HCT116 (cell line): ENCODE measurements around the gene FKBP5. TPM values are rescaled to one million over a fixed set of nuclear protein-coding genes. Genes with fewer than 3 reads are reported as not detected.

ENCODE experiments used
- ATAC-seq: fragments of 200-7000 bp; cut with Tn5 transposase; 2 replicates; pipeline ENCODE4 v1.9.1; 2020; ENCODE audit warnings: mild to moderate bottlenecking, moderate library complexity
- BruUV-seq: library from RNA; stranded (reverse); fragments of 400-500 nt; replicated peaks from 2 replicates; lab custom pipeline; 2021; lab: Mats Ljungman, UMichigan
- CTCF ChIA-PET: fragments of 300-600 bp; sonication (Branson Sonifier 250); formaldehyde crosslinking; loops from one replicate; lab custom pipeline; 2021; ENCODE audit warnings: antibody characterized with exemption; lab: Charles Lee
- POLR2A ChIA-PET: fragments of 300-600, 350-600 bp; sonication (Branson Sonifier 250); formaldehyde crosslinking; loops from one replicate; lab custom pipeline; 2021; ENCODE audit warnings: antibody characterized with exemption; lab: Charles Lee
- RAD21 ChIA-PET, 2 experiments: fragments of 300-600 bp; sonication (Branson Sonifier 250); formaldehyde crosslinking; loops; one replicate each; lab custom pipeline; 2023; ENCODE audit warnings: low total read pairs in 2 of 2; ENCODE audit not compliant: uncharacterized antibody in 2 of 2, unreplicated experiment in 2 of 2, low non-redundant PET in 1 of 2; lab: Charles Lee
- DNase-seq: peaks from one replicate; pipeline ENCODE4 v3.0.0-alpha.2; 2010; ENCODE audit warnings: low read depth, low spot score
- H2AFZ ChIP-seq: fragments of 200-600 bp; shearing (Covaris generic), sonication (generic); 2 replicates; pipeline ENCODE4 v1.6.1; 2017; ENCODE audit warnings: low read depth, mixed run types, mixed read lengths, antibody characterized with exemption, low read length; ENCODE audit not compliant: poor library complexity, severe bottlenecking
- H3K27ac ChIP-seq: 2 replicates; pipeline ENCODE4 v1.5.1; 2012; ENCODE audit warnings: low read depth, low read length
- H3K27me3 ChIP-seq: fragments of 200-600 bp; sonication (generic); 2 replicates; pipeline ENCODE4 v1.6.1; 2016; ENCODE audit warnings: mixed run types, low read length, mixed read lengths; ENCODE audit not compliant: insufficient read depth
- H3K36me3 ChIP-seq, 2 experiments: fragments of 200-500 bp in 1 of 2; fragments of 200-600 bp in 1 of 2; sonication (Bioruptor generic) in 1 of 2; sonication (generic) in 1 of 2; 2 replicates each; pipeline versions ENCODE4 v1.5.1 to v1.6.1; 2014 to 2016; ENCODE audit warnings: low read length in 2 of 2, inconsistent platforms in 1 of 2, mixed read lengths in 1 of 2, mixed run types in 1 of 2; ENCODE audit not compliant: insufficient read depth in 2 of 2, control insufficient read depth in 1 of 2
- H3K4me1 ChIP-seq, 2 experiments: fragments of 200-600 bp in 1 of 2; sonication (generic) in 1 of 2; 2 replicates each; pipeline versions ENCODE4 v1.5.1 to v1.6.1; 2012 to 2017; ENCODE audit warnings: low read length in 2 of 2, inconsistent platforms in 1 of 2, mild to moderate bottlenecking in 1 of 2, mixed read lengths in 1 of 2, mixed run types in 1 of 2, moderate library complexity in 1 of 2; ENCODE audit not compliant: insufficient read depth in 2 of 2, control insufficient read depth in 1 of 2
- H3K4me2 ChIP-seq: fragments of 200-600 bp; sonication (generic); 2 replicates; pipeline ENCODE4 v1.6.1; 2017; ENCODE audit warnings: mixed run types, low read length, mixed read lengths
- H3K4me3 ChIP-seq, 2 experiments: fragments of 200-600 bp in 1 of 2; sonication (generic) in 1 of 2; replicated peaks in 1 of 2; 2 replicates each; pipeline ENCODE4 v1.5.1; 2011 to 2016; ENCODE audit warnings: low read length in 2 of 2, control low read depth in 1 of 2, low read depth in 1 of 2, mild to moderate bottlenecking in 1 of 2, mixed read lengths in 1 of 2, mixed run types in 1 of 2
- H3K79me2 ChIP-seq: fragments of 200-600 bp; sonication (generic); 2 replicates; pipeline ENCODE4 v1.6.1; 2017; ENCODE audit warnings: mild to moderate bottlenecking, mixed run types, low read length, moderate library complexity, mixed read lengths; ENCODE audit not compliant: insufficient read depth
- H3K9ac ChIP-seq: fragments of 200-600 bp; sonication (generic); 2 replicates; pipeline ENCODE4 v1.6.1; 2016; ENCODE audit warnings: low read length, mixed read lengths
- H3K9me2 ChIP-seq: fragments of 200-600 bp; sonication (generic), shearing (Covaris generic); 2 replicates; pipeline ENCODE4 v1.6.1; 2017; ENCODE audit warnings: mixed run types, mild to moderate bottlenecking, moderate library complexity; ENCODE audit not compliant: insufficient read depth
- H3K9me3 ChIP-seq, 2 experiments: fragments of 200-500 bp in 1 of 2; fragments of 200-600 bp in 1 of 2; sonication (Bioruptor generic) in 1 of 2; sonication (generic) in 1 of 2; 2 replicates each; pipeline ENCODE4 v1.6.1; 2014 to 2017; ENCODE audit warnings: low read length in 2 of 2, mixed read lengths in 2 of 2, inconsistent platforms in 1 of 2, low read depth in 1 of 2, mild to moderate bottlenecking in 1 of 2, mixed run types in 1 of 2, moderate library complexity in 1 of 2; ENCODE audit not compliant: control insufficient read depth in 1 of 2, insufficient read depth in 1 of 2
- H4K20me1 ChIP-seq: fragments of 200-600 bp; sonication (generic), shearing (Covaris generic); 2 replicates; pipeline ENCODE4 v1.6.1; 2017; ENCODE audit warnings: mixed run types, mild to moderate bottlenecking, moderate library complexity; ENCODE audit not compliant: insufficient read depth
- CEBPB ChIP-seq: IDR thresholded peaks from 2 replicates; pipeline ENCODE4 v1.6.1; 2012; ENCODE audit warnings: low read depth
- ELF1 ChIP-seq: IDR thresholded peaks from 2 replicates; pipeline ENCODE4 v1.6.1; 2012; ENCODE audit warnings: low read depth, borderline replicate concordance
- FOSL1 ChIP-seq: IDR thresholded peaks from 2 replicates; pipeline ENCODE4 v1.6.1; 2012; ENCODE audit warnings: low read depth
- POLR2AphosphoS5 ChIP-seq: IDR thresholded peaks from 2 replicates; pipeline ENCODE4 v1.6.1; 2011; ENCODE audit warnings: mild to moderate bottlenecking, low read depth, low read length, moderate library complexity
- SRF ChIP-seq: IDR thresholded peaks from 2 replicates; pipeline ENCODE4 v1.6.1; 2012; ENCODE audit warnings: low read depth
- TCF7L2 ChIP-seq: IDR thresholded peaks from 2 replicates; pipeline ENCODE4 v1.7.0; 2011; ENCODE audit warnings: borderline replicate concordance, inconsistent platforms; ENCODE audit not compliant: insufficient read depth, insufficient read length; ENCODE audit errors: extremely low read depth
- YY1 ChIP-seq: IDR thresholded peaks from 2 replicates; pipeline ENCODE4 v1.6.1; 2011; ENCODE audit warnings: low read length, low read depth, moderate library complexity, mild to moderate bottlenecking; ENCODE audit not compliant: insufficient replicate concordance; ENCODE audit errors: extremely low read depth
- ZFX ChIP-seq: fragments of 450-650 bp; IDR thresholded peaks from 2 replicates; pipeline ENCODE4 v1.6.1; 2017
- intact Hi-C: fragments of 100-400 bp; cut with micrococcal nuclease; formaldehyde crosslinking; loops from 2 replicates; pipeline ENCODE4 v1.10.0; 2022
- total RNA-seq: library from RNA; stranded (reverse); gene quantifications from one replicate; pipeline ENCODE4 v1.2.1, GENCODE V29; 2021; ENCODE audit not compliant: unreplicated experiment
- TF ChIP-seq, protein P1 (sequence below): IDR thresholded peaks from 2 replicates; pipeline ENCODE4 v1.6.1; 2012; ENCODE audit warnings: low read depth
- TF ChIP-seq, protein P2 (sequence below): IDR thresholded peaks from 2 replicates; pipeline ENCODE4 v1.6.1; 2012
- TF ChIP-seq, protein P3 (sequence below): IDR thresholded peaks from 2 replicates; pipeline ENCODE4 v1.6.1; 2011; ENCODE audit warnings: mild to moderate bottlenecking, low read length, moderate library complexity; ENCODE audit not compliant: insufficient replicate concordance; ENCODE audit errors: extremely low read depth

The FKBP5 gene
- total RNA-seq, 1 experiment from 2014 or later: 50.3 TPM

DNA sequence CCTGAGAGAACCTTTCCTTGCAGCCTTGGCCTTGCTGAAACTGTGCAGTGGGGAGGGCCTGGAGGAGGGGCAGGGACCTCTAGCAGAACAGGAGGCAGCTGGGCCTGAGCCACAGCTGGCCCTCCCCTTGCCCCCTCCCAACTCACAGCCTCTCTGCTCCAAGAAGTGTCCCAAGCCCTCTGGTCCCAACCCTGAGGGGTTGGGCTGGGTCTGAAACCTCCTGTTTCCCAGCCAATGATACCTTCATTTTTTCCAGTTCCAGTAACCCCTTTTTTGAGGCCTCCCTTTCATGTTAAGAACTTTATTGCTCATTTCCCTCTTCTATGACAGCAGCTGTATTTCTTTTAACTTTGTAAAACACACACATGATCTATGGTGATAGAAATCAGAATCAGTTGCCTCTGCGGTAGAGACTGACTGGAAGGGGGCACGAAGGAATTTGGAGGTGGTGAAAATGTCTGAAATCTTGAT, 30.2 kb upstream of the FKBP5 start:
- no TSS peak for BruUV-seq

More for the DNA sequence above, 30.2 kb upstream of the FKBP5 start:
- H3K36me3 ChIP-seq: no peaks in the 10 kb centered on the region
- no peak for TF ChIP-seq SRF
- TF ChIP-seq FOSL1: no peak
- no peak for TF ChIP-seq CEBPB
- TF ChIP-seq, protein P1, sequence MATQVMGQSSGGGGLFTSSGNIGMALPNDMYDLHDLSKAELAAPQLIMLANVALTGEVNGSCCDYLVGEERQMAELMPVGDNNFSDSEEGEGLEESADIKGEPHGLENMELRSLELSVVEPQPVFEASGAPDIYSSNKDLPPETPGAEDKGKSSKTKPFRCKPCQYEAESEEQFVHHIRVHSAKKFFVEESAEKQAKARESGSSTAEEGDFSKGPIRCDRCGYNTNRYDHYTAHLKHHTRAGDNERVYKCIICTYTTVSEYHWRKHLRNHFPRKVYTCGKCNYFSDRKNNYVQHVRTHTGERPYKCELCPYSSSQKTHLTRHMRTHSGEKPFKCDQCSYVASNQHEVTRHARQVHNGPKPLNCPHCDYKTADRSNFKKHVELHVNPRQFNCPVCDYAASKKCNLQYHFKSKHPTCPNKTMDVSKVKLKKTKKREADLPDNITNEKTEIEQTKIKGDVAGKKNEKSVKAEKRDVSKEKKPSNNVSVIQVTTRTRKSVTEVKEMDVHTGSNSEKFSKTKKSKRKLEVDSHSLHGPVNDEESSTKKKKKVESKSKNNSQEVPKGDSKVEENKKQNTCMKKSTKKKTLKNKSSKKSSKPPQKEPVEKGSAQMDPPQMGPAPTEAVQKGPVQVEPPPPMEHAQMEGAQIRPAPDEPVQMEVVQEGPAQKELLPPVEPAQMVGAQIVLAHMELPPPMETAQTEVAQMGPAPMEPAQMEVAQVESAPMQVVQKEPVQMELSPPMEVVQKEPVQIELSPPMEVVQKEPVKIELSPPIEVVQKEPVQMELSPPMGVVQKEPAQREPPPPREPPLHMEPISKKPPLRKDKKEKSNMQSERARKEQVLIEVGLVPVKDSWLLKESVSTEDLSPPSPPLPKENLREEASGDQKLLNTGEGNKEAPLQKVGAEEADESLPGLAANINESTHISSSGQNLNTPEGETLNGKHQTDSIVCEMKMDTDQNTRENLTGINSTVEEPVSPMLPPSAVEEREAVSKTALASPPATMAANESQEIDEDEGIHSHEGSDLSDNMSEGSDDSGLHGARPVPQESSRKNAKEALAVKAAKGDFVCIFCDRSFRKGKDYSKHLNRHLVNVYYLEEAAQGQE: no peak
- no peak for TF ChIP-seq ZFX
- TF ChIP-seq ELF1: no peak
- TF ChIP-seq, protein P2, sequence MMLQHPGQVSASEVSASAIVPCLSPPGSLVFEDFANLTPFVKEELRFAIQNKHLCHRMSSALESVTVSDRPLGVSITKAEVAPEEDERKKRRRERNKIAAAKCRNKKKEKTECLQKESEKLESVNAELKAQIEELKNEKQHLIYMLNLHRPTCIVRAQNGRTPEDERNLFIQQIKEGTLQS: no peak
- TF ChIP-seq POLR2AphosphoS5: no peak
- TF ChIP-seq TCF7L2: no peak
- no peak for TF ChIP-seq YY1
- TF ChIP-seq, protein P3, sequence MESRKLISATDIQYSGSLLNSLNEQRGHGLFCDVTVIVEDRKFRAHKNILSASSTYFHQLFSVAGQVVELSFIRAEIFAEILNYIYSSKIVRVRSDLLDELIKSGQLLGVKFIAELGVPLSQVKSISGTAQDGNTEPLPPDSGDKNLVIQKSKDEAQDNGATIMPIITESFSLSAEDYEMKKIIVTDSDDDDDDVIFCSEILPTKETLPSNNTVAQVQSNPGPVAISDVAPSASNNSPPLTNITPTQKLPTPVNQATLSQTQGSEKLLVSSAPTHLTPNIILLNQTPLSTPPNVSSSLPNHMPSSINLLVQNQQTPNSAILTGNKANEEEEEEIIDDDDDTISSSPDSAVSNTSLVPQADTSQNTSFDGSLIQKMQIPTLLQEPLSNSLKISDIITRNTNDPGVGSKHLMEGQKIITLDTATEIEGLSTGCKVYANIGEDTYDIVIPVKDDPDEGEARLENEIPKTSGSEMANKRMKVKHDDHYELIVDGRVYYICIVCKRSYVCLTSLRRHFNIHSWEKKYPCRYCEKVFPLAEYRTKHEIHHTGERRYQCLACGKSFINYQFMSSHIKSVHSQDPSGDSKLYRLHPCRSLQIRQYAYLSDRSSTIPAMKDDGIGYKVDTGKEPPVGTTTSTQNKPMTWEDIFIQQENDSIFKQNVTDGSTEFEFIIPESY: no peak
- H2AFZ ChIP-seq: no peak overlapping the region
- ChIA-PET RAD21 (interaction anchor here in 1 of 2 experiments (0.7 kb wide), 1 partner anchor 196 kb away, joined by 4 read pairs; no protein-coding TSS in a partner anchor), CTCF (no interaction called here), POLR2A (no interaction called here)
- 0 out of 4 replicates have a peak, but pooled peaks cover 0 to 2% of the 10 kb centered on the region in 2 experiments for H3K4me1 ChIP-seq
- no peak overlapping the region for H3K4me3 ChIP-seq
- DNase-seq: no peak
- intact Hi-C loops: no loop called here
- H3K27ac ChIP-seq: no peak overlapping the region
- no peaks in the 10 kb centered on the region for H3K9me2 ChIP-seq
- no peak for ATAC-seq
- H3K27me3 ChIP-seq: no peaks in the 10 kb centered on the region; the same call in 1 of the 2 replicates
- H3K9ac ChIP-seq: no peak overlapping the region
- H3K9me3 ChIP-seq: no peaks in the 10 kb centered on the region
- H4K20me1 ChIP-seq: no peaks in the 10 kb centered on the region
- H3K4me2 ChIP-seq: no peak overlapping the region
- no peaks in the 10 kb centered on the region for H3K79me2 ChIP-seq
